Transverse colon (tissue), 4 donors: ENCODE data around the gene ANKH. TPM values are rescaled to one million over a fixed set of nuclear protein-coding genes. Genes with fewer than 3 reads are reported as not detected.

Experiments
- DNase-seq: peaks from one replicate; pipeline ENCODE4 v3.0.0-alpha.2; 2019
- H3K27ac ChIP-seq, 4 donors: fragments of 200-600 bp; sonication (generic); 2 replicates each; pipeline ENCODE4 v1.5.1; 2016 to 2018; ENCODE audit warnings: inconsistent platforms in 4 of 4
- H3K27me3 ChIP-seq: fragments of 200-600 bp; sonication (generic); 2 replicates; pipeline ENCODE4 v1.5.1; 2017; ENCODE audit warnings: inconsistent platforms
- H3K36me3 ChIP-seq, 4 donors: fragments of 200-600 bp; sonication (generic); 2 replicates each; pipeline ENCODE4 v1.5.1; 2017 to 2019; ENCODE audit warnings: inconsistent platforms in 4 of 4
- H3K4me1 ChIP-seq, 4 donors: fragments of 200-600 bp; sonication (generic); 2 replicates each; pipeline ENCODE4 v1.5.1; 2017 to 2020; ENCODE audit warnings: inconsistent platforms in 4 of 4
- H3K4me3 ChIP-seq, 4 donors: fragments of 200-600 bp; sonication (generic); 1 replicate in 1 of 4; 2 replicates in 3 of 4; pipeline versions ENCODE4 v1.5.1 to v1.6.1; 2017 to 2019; ENCODE audit warnings: inconsistent platforms in 4 of 4
- H3K9me3 ChIP-seq, 2 donors: fragments of 200-600 bp; sonication (generic); 2 replicates each; pipeline ENCODE4 v1.5.1; 2017 to 2019; ENCODE audit warnings: inconsistent platforms in 2 of 2
- CTCF ChIP-seq, 5 experiments: fragments of 200-600 bp in 3 of 5; fragments of 450-650 bp in 2 of 5; sonication (generic) in 3 of 5; IDR thresholded peaks; 1 replicate in 2 of 5; 2 replicates in 3 of 5; pipeline ENCODE4 v1.5.1; 2016 to 2017; ENCODE audit warnings: antibody characterized with exemption in 5 of 5, inconsistent platforms in 3 of 5, mild to moderate bottlenecking in 2 of 5, moderate library complexity in 1 of 5
- EP300 ChIP-seq: sonication (generic); formaldehyde crosslinking; IDR thresholded peaks from one replicate; pipeline ENCODE4 v1.6.1; 2017; ENCODE audit warnings: antibody characterized with exemption, low read depth
- POLR2A ChIP-seq: fragments of 450-650 bp; IDR thresholded peaks from one replicate; pipeline ENCODE4 v1.6.1; 2016; ENCODE audit warnings: antibody characterized with exemption, mild to moderate bottlenecking, moderate library complexity
- POLR2AphosphoS5 ChIP-seq, 3 donors: sonication (generic); formaldehyde crosslinking; IDR thresholded peaks; one replicate each; pipeline ENCODE4 v1.6.1; 2016; ENCODE audit warnings: antibody characterized with exemption in 3 of 3
- WGBS, 2 donors: methylation state at CpG; one replicate each; pipeline ENCODE4 v1.1.5; 2018; ENCODE audit warnings: low coverage in 1 of 2; 5-methylcytosine and 5-hydroxymethylcytosine counted together
- in situ Hi-C, 4 donors: fragments of 200-750 bp; cut with MboI; loops; one replicate each; pipeline versions ENCODE4 v1.15.0 to v1.15.1; 2017; ENCODE audit warnings: low sequenced_read_pairs in 3 of 4, low pct_ligation_motif_present in 1 of 4, low pct_unique_long_range_greater_than_20kb in 1 of 4
- intact Hi-C: fragments of 100-400 bp; cut with DNase I; formaldehyde crosslinking; loops from one replicate; pipeline ENCODE4 v1.15.1; 2023; ENCODE audit warnings: low total_unique reads
- total RNA-seq, 4 donors: library from RNA; depleted of rRNA; stranded (reverse); fragments of >200 nt; gene quantifications; one replicate each; pipeline ENCODE4 v1.1.0, GENCODE V29; 2016

ANKH gene
- total RNA-seq, 4 donors from 2014 or later, result 24.7 to 96.5 (median 69.4) TPM

- in situ Hi-C loops (no loop called here), intact Hi-C loops (no loop called here)
- H3K27me3 ChIP-seq, result no peaks in the 10 kb centered on the region
- no peaks in the 10 kb centered on the region for H3K36me3 ChIP-seq
- no peaks in the 10 kb centered on the region for H3K9me3 ChIP-seq
- H3K4me3 ChIP-seq, result no peak overlapping the region
- H3K4me1 ChIP-seq, result peaks cover 24 to 85% (median 50%) of the 10 kb centered on the region in 4 donors
- peak overlapping the region in 2 of 4 donors; percentile 2 to 16 for H3K27ac ChIP-seq
- no peak for DNase-seq
- WGBS, 2 donors, result 63% methylated on average over 1 of the region's 1 CpG; no CpG with 5 or more reads in 1 of the 2 donors
- no peak for TF ChIP-seq POLR2AphosphoS5 (IDR thresholded peaks at IDR 0.05)
- TF ChIP-seq POLR2A, result no peak
- TF ChIP-seq CTCF (IDR thresholded peaks at IDR 0.05), result no peak
- no peak for TF ChIP-seq EP300
These were observed 203.8 kb downstream of the ANKH start for GRCh38 chr5:14667770-14668169.

- H3K36me3 ChIP-seq, result no peaks in the 10 kb centered on the region
- 71 to 75% methylated on average over 5 to 8 of the region's 8 CpGs for WGBS, 2 donors
- intact Hi-C loops (no loop called here), in situ Hi-C loops (no loop called here)
- H3K27me3 ChIP-seq, result no peaks in the 10 kb centered on the region
- no peak for DNase-seq
- peaks cover 24 to 81% (median 48%) of the 10 kb centered on the region in 4 donors for H3K4me1 ChIP-seq
- H3K27ac ChIP-seq, result peak overlapping the region in 1 of 4 donors; percentile 16
- H3K9me3 ChIP-seq, result no peaks in the 10 kb centered on the region
- TF ChIP-seq EP300 (no peak), CTCF (IDR thresholded peaks at IDR 0.05) (no peak), POLR2A (no peak), POLR2AphosphoS5 (IDR thresholded peaks at IDR 0.05) (no peak)
- no peak overlapping the region for H3K4me3 ChIP-seq
These were observed 204.3 kb downstream of the ANKH start for GRCh38 chr5:14667290-14667689.

- WGBS, 2 donors, result 49 to 55% methylated on average over 2 of the region's 2 CpGs
- no peak for TF ChIP-seq POLR2A
- no peak for TF ChIP-seq EP300
- TF ChIP-seq CTCF (IDR thresholded peaks at IDR 0.05), result no peak
- no peak for TF ChIP-seq POLR2AphosphoS5 (IDR thresholded peaks at IDR 0.05)
- H3K27ac ChIP-seq, result peak overlapping the region in 2 of 4 donors; percentile 90 to 98
- intact Hi-C loops, result no loop called here
- no peak for DNase-seq
- in situ Hi-C loops, result no loop called here
- no peaks in the 10 kb centered on the region for H3K36me3 ChIP-seq
- H3K9me3 ChIP-seq, result no peaks in the 10 kb centered on the region
- H3K27me3 ChIP-seq, result no peaks in the 10 kb centered on the region
- H3K4me3 ChIP-seq, result peak overlapping the region in 1 of 4 donors; percentile 85
- peaks cover 19 to 72% (median 44%) of the 10 kb centered on the region in 4 donors for H3K4me1 ChIP-seq
These were observed 205.2 kb downstream of the ANKH start for GRCh38 chr5:14666357-14666756.

- TF ChIP-seq CTCF (IDR thresholded peaks at IDR 0.05), result peak in 2 of 5 experiments; percentile 26 to 33
- TF ChIP-seq POLR2AphosphoS5 (IDR thresholded peaks at IDR 0.05), result no peak
- H3K27ac ChIP-seq, result peak overlapping the region; percentile 89 to 98 (median 94)
- H3K4me3 ChIP-seq, result peak overlapping the region in 2 of 4 donors; percentile 79 to 85
- DNase-seq, result peak; percentile 38
- in situ Hi-C loops, result no loop called here
- no peaks in the 10 kb centered on the region for H3K36me3 ChIP-seq
- 13 to 40% methylated on average over 1 to 7 of the region's 7 CpGs for WGBS, 2 donors
- H3K4me1 ChIP-seq, result peaks cover 15 to 68% (median 40%) of the 10 kb centered on the region in 4 donors
- intact Hi-C loops, result no loop called here
- H3K27me3 ChIP-seq, result no peaks in the 10 kb centered on the region
- H3K9me3 ChIP-seq, result no peaks in the 10 kb centered on the region
These were observed 205.6 kb downstream of the ANKH start for GRCh38 chr5:14665949-14666348.
